BLaER1 (cell line): Measurements from ENCODE around the gene FGD1.
A peak's percentile ranks its signal among the peaks of the same experiment; 100 is the strongest.
"Not testable (repeated sequence)": the region's sequence is repeated elsewhere in the genome, so short reads cannot be mapped to it uniquely, and the experiment has no call there.

Experiments used
- H3K27ac ChIP-seq: shearing (Covaris generic); formaldehyde crosslinking; 2 replicates; pipeline ENCODE4 v1.8.1; 2022
- H3K27me3 ChIP-seq: shearing (Covaris generic); formaldehyde crosslinking; 2 replicates; pipeline ENCODE4 v1.8.1; 2022
- H3K36me3 ChIP-seq: shearing (Covaris generic); formaldehyde crosslinking; 2 replicates; pipeline ENCODE4 v1.8.1; 2022
- H3K4me1 ChIP-seq: shearing (Covaris generic); formaldehyde crosslinking; 2 replicates; pipeline ENCODE4 v1.8.1; 2022
- H3K4me2 ChIP-seq: shearing (Covaris generic); formaldehyde crosslinking; 2 replicates; pipeline ENCODE4 v1.8.1; 2022
- H3K4me3 ChIP-seq: shearing (Covaris generic); formaldehyde crosslinking; 2 replicates; pipeline ENCODE4 v1.8.1; 2022
- H3K9ac ChIP-seq: shearing (Covaris generic); formaldehyde crosslinking; 2 replicates; pipeline ENCODE4 v1.8.1; 2022
- H3K9me3 ChIP-seq: shearing (Covaris generic); formaldehyde crosslinking; 2 replicates; pipeline ENCODE4 v1.8.1; 2022
- H4K20me1 ChIP-seq: shearing (Covaris generic); formaldehyde crosslinking; 2 replicates; pipeline ENCODE4 v1.8.1; 2022
- Cebpa-rat ChIP-seq: shearing (Covaris generic); IDR thresholded peaks from 2 replicates; pipeline ENCODE4 v1.8.1; 2022

FGD1 gene

GRCh38 chrX:54496517-54496852, 451 bp upstream of the FGD1 start:
- peak overlapping the region; percentile 72 for H3K4me3 ChIP-seq
- H3K9ac ChIP-seq = no peak overlapping the region

DNA sequence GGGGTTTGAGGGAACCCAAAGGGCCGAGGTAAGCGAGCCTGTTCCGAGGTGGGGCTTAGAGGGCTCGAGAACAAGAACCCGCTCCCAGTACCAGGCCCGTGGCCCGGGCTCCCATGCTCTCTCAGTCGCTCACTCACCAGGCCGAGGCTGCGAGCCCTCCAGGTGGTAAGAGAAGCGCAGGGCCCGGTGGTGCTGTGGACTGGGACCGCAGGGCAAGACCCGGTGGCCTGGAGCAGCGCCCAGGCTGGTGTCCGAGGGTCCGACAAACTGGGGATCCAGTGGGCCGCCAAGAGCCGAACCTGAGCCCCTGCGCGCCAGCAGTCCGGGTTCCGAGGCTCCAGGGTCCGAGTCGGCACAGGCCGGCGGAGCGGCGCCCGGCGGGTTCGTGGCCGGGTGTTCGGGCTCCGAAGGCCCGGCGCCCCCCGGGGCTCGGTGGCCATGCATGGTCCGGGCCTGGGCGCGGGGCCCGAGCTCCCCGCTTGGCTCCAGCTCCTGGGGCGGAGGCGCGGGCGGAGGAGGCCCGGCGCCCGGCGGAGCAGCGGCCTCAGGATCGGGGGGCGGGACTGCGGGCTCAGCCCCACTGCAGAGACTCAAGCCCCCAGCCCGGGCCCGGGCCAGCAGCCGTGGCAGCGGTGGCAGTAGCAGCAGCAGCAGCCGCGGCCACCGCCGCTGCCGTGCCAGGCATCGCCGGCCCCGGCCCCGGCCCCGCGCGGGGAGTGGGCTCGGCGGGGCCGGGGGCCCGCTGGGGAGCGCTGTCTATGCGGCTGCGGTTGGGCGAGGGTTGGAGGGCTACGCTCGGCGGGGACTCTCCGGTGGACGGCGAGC, 833 bp downstream of the FGD1 start:
- peak overlapping the region; percentile 72 for H3K4me3 ChIP-seq
- H3K9ac ChIP-seq = peak overlapping the region; percentile 78
- peaks cover 6% of the 10 kb centered on the region; the same call in 1 of the 2 replicates for H3K4me1 ChIP-seq
- no peaks in the 10 kb centered on the region for H3K36me3 ChIP-seq
- no peak for TF ChIP-seq Cebpa-rat
- no peaks in the 10 kb centered on the region for H4K20me1 ChIP-seq
- peaks cover 55% of the 10 kb centered on the region for H3K27me3 ChIP-seq
- H3K27ac ChIP-seq = peak overlapping the region; percentile 51
- H3K4me2 ChIP-seq = peak overlapping the region; percentile 81
- H3K9me3 ChIP-seq = peaks cover 12% of the 10 kb centered on the region; the same call in 1 of the 2 replicates

More at GRCh38 chrX:54496517-54496852, 451 bp upstream of the FGD1 start:
- Histone ChIP-seq H3K36me3 (no peaks in the 10 kb centered on the region), H3K9me3 (peaks cover 12% of the 10 kb centered on the region; the same call in 1 of the 2 replicates), H4K20me1 (no peaks in the 10 kb centered on the region), H3K27me3 (peaks cover 56% of the 10 kb centered on the region), H3K4me1 (peaks cover 6% of the 10 kb centered on the region; the same call in 1 of the 2 replicates), H3K27ac (no peak overlapping the region), H3K4me2 (peak overlapping the region; percentile 81)
- TF ChIP-seq Cebpa-rat = no peak

DNA sequence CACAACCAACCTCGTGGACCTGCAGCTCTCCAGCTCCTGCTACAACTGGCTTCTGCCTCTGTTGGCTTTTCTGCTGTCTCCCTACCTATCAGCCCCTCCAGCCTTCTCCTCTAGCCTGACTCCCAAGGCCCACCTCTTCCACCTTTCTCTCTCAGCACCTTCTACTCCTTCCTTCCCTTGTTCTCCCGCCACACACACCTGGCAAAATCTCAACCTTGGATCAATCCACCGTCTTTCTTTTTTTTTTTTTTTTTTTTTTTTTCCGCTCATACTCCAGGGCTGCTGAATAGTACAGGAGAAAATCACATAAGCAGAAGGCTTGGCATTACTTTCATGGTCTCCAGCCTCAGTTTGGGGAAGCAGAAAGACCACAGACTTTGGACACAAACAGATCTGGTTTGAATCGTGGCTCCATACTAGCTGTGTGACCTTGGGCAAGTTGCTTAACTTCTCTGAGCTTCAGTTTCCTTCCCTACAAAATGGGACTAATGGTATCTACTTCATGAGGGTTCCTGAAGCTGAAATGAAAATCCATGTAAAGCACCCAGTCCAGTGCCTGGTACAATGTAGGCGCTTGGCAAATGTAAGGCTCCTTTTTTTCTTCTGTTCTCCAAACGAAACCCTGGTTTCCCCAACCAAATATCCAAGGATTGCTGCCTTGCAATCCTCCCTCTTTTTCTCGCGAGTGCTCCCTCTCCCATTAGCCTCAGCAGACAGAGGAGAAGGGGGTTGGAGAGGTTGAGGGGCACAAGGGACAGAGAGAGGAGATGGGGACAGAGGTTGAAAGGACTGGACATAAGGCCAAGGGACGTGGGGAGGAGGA, 1.7 kb downstream of the FGD1 start:
- peak overlapping the region; percentile 81 for H3K4me2 ChIP-seq
- no peak overlapping the region for H3K27ac ChIP-seq
- peaks cover 55% of the 10 kb centered on the region for H3K27me3 ChIP-seq
- H3K9ac ChIP-seq = peak overlapping the region; percentile 78; the same call in 1 of the 2 replicates
- peak overlapping the region; percentile 72 for H3K4me3 ChIP-seq
- no peaks in the 10 kb centered on the region for H4K20me1 ChIP-seq
- no peaks in the 10 kb centered on the region for H3K36me3 ChIP-seq
- H3K4me1 ChIP-seq = peaks cover 6% of the 10 kb centered on the region; the same call in 1 of the 2 replicates
- no peak for TF ChIP-seq Cebpa-rat
- peaks cover 19% of the 10 kb centered on the region for H3K9me3 ChIP-seq

DNA sequence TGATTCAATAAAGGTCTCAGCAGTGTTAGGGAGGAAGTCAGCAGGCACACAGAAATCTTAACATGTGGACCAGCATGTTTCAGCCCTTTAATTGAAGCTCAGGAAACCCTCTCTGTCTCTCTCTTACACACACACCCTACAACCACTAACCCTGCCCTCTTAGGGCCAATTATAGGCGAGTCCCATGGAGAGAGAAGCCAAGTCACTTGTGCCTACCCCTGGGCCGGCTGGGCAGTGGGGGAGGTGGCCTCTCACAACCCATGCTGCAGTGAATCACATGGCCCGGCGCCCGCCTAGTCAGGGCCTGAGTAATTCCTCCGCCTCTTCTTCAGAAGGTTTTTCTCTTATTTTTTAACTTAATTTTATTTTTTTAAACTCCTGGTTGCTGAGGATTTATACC, 3.7 kb downstream of the FGD1 start:
- TF ChIP-seq Cebpa-rat = no peak
- Histone ChIP-seq H3K27me3 (peaks cover 39% of the 10 kb centered on the region), H3K9ac (no peak overlapping the region), H3K9me3 (peaks cover 30% of the 10 kb centered on the region), H3K36me3 (no peaks in the 10 kb centered on the region), H4K20me1 (no peaks in the 10 kb centered on the region), H3K4me3 (no peak overlapping the region), H3K27ac (no peak overlapping the region), H3K4me1 (peaks cover 6% of the 10 kb centered on the region; the same call in 1 of the 2 replicates), H3K4me2 (no peak overlapping the region)

GRCh38 chrX:54489819-54490218, 6.2 kb downstream of the FGD1 start:
- H3K36me3 ChIP-seq, H4K20me1 ChIP-seq, H3K4me3 ChIP-seq, H3K4me1 ChIP-seq, H3K9ac ChIP-seq, H3K4me2 ChIP-seq, H3K27ac ChIP-seq: not testable (repeated sequence)
- Histone ChIP-seq H3K9me3 (peaks cover 21% of the 10 kb centered on the region), H3K27me3 (peaks cover 30% of the 10 kb centered on the region)

DNA sequence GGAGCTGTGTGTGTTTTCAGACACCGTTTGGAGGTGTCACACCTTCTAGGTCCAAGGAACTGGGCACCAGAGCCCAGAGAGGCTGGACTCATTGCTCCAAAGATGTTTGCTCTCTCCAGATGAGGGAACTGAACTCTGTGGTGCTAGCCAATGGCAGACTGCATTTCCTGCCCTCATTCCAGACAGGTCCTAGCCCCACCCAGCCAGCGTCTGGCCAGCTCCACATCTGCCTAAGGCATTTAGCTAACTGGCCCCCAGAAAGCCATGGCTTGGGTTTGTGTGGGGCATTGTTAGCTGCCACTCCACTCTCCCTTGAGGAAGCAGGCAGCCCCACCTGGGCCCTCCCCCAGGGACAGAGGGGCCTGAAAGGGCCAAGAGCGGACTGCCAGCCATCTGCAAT, 11.4 kb downstream of the FGD1 start:
- Histone ChIP-seq H3K9ac (no peak overlapping the region), H4K20me1 (no peaks in the 10 kb centered on the region; the same call in 1 of the 2 replicates), H3K4me3 (no peak overlapping the region), H3K4me2 (no peak overlapping the region), H3K27ac (no peak overlapping the region), H3K4me1 (peaks cover 12% of the 10 kb centered on the region), H3K9me3 (peaks cover 14% of the 10 kb centered on the region), H3K27me3 (peaks cover 43% of the 10 kb centered on the region), H3K36me3 (no peaks in the 10 kb centered on the region)
- TF ChIP-seq Cebpa-rat = no peak

- peaks cover 20% of the 10 kb centered on the region for H3K4me1 ChIP-seq
- H3K27me3 ChIP-seq = peaks cover 50% of the 10 kb centered on the region
- H4K20me1 ChIP-seq = no peaks in the 10 kb centered on the region; the same call in 1 of the 2 replicates
- H3K9ac ChIP-seq = no peak overlapping the region
- TF ChIP-seq Cebpa-rat = no peak
- peaks cover 7% of the 10 kb centered on the region; the same call in 1 of the 2 replicates for H3K9me3 ChIP-seq
- no peaks in the 10 kb centered on the region for H3K36me3 ChIP-seq
- H3K27ac ChIP-seq = no peak overlapping the region
- H3K4me3 ChIP-seq = no peak overlapping the region
- H3K4me2 ChIP-seq = no peak overlapping the region
Observed at GRCh38 chrX:54483946-54484345, 12.1 kb downstream of the FGD1 start.

DNA sequence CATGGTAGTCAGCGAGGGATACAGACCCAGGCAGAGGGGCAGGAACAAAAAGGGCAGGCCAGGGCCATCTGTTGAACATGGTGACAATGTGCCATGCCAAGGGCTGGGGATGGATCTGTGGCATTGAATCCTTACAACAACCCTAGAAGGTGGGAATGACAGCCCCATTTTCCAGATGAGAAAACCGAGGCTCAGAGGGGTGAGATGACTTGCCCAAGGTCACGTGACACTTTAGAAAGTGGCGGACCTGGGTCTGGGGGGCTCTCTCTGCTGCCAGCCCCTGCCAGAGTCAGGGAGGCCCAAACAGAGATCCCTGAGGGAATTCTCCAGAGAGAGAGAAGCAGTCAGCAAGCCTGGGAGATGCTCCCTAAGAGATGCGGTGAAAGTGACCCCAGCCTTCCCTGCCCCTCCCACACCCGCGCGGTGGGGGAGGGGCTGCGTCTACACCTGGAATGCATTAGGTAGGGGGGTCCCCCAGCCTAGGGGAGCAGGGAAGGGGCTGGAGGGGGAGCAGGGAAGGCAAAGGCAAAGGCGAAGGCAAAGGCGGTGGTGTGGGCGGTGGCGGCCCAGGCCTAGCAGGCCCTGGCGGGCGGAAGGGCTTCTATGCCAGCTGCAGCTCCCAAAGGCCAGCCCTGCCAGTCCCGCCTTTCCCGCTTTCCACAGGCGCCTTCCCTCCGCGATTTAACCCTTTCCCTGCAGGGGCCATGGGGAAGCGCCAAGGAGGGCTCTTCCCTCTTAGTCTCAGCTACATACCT, 13.0 kb downstream of the FGD1 start:
- Histone ChIP-seq H3K9me3 (no peaks in the 10 kb centered on the region), H4K20me1 (peaks cover 6% of the 10 kb centered on the region; the same call in 1 of the 2 replicates), H3K36me3 (no peaks in the 10 kb centered on the region), H3K27ac (no peak overlapping the region), H3K4me3 (no peak overlapping the region), H3K9ac (no peak overlapping the region), H3K27me3 (peaks cover 59% of the 10 kb centered on the region), H3K4me1 (peaks cover 27% of the 10 kb centered on the region), H3K4me2 (no peak overlapping the region)
- TF ChIP-seq Cebpa-rat = no peak
